Limb (tissue), 2 donors: Measurements from ENCODE around the gene GH1.

Experiments used
- DNase-seq, 2 donors: peaks; one replicate each; pipeline ENCODE4 v3.0.0-alpha.2; 2016; ENCODE audit errors: extremely low spot score in 2 of 2

The GH1 gene

GRCh38 chr17:63944736-63945499 lies 26.3 kb upstream of the GH1 start:
- DNase-seq = no peak

- DNase-seq = no peak
Measured at GRCh38 chr17:63943745-63944144, 25.1 kb upstream of the GH1 start.

- DNase-seq = no peak
Measured at GRCh38 chr17:63942309-63942985, 23.8 kb upstream of the GH1 start.

- no peak for DNase-seq
Measured at GRCh38 chr17:63941751-63942150, 23.1 kb upstream of the GH1 start.

GRCh38 chr17:63941162-63941561 lies 22.5 kb upstream of the GH1 start:
- no peak for DNase-seq

- DNase-seq = no peak
Measured at GRCh38 chr17:63940584-63940983, 21.9 kb upstream of the GH1 start.

- DNase-seq = no peak
Measured at GRCh38 chr17:63939884-63940283, 21.2 kb upstream of the GH1 start.

GRCh38 chr17:63939401-63939800 lies 20.8 kb upstream of the GH1 start:
- no peak for DNase-seq

- DNase-seq = no peak
Measured at GRCh38 chr17:63937920-63938319, 19.3 kb upstream of the GH1 start.

GRCh38 chr17:63937319-63937718 lies 18.7 kb upstream of the GH1 start:
- no peak for DNase-seq

GRCh38 chr17:63934183-63935112 lies 15.8 kb upstream of the GH1 start:
- DNase-seq = no peak

- no peak for DNase-seq
Measured at GRCh38 chr17:63933598-63933997, 15.0 kb upstream of the GH1 start.

GRCh38 chr17:63932721-63933120 lies 14.1 kb upstream of the GH1 start:
- no peak for DNase-seq

GRCh38 chr17:63931981-63932561 lies 13.4 kb upstream of the GH1 start, which contains the start of gene CD79B:
Gene CD79B (minus strand): TSS chr17:63932331. CDS start chr17:63932261, 70 bp downstream.
- DNase-seq = no peak

GRCh38 chr17:63930951-63931575 lies 12.4 kb upstream of the GH1 start:
- no peak for DNase-seq

- DNase-seq = no peak
Measured at GRCh38 chr17:63929860-63930766, 11.5 kb upstream of the GH1 start.

- DNase-seq = no peak
Measured at GRCh38 chr17:63928966-63929695, 10.5 kb upstream of the GH1 start.

- DNase-seq = no peak
Measured at GRCh38 chr17:63928172-63928666, 9.6 kb upstream of the GH1 start.
